ENCODE data around the gene SMARCC2.

DNA sequence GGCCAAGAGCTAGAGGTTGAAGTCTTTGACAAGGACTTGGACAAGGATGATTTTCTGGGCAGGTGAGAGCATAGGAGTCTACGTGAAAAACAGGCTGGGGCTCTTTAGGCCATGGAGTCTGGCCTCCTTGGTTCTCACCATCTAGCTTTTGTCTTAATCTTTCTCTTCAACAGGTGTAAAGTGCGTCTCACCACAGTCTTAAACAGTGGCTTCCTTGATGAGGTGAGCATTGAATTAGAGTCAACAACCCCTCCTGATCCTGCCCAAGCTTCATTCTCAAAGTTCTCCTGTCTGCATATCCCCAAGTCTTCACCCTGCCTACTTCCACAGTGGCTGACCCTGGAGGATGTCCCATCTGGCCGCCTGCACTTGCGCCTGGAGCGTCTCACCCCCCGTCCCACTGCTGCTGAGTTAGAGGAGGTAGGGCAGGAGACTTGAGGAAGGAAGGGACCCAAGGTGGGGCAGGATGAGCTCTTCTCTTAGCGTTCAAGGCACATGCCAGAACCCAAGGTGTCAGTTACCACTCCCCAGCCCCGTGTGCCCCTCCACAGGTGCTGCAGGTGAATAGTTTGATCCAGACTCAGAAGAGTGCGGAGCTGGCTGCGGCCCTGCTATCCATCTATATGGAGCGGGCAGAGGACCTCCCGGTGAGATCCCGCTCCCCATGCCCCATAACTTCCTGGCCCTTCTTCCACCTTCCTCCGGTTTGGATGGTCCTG, 51.3 kb downstream of the SMARCC2 start:
- TF ChIP-seq RARB (CRISPR knock-in tag; IDR thresholded peaks at IDR 0.05) (no peak), RAD21 (conservative IDR thresholded peaks at IDR 0.05 in 1 of 2, IDR thresholded peaks at IDR 0.05 in 1 of 2) (no peak), POLR2A (IDR thresholded peaks at IDR 0.05; ENCODE audit: low read length) (no peak), MAFK (IDR thresholded peaks at IDR 0.05; ENCODE audit: partially characterized antibody) (no peak), BHLHE40 (IDR thresholded peaks at IDR 0.05; ENCODE audit: low read depth, low read length) (no peak)
- TF ChIP-seq, protein P1, sequence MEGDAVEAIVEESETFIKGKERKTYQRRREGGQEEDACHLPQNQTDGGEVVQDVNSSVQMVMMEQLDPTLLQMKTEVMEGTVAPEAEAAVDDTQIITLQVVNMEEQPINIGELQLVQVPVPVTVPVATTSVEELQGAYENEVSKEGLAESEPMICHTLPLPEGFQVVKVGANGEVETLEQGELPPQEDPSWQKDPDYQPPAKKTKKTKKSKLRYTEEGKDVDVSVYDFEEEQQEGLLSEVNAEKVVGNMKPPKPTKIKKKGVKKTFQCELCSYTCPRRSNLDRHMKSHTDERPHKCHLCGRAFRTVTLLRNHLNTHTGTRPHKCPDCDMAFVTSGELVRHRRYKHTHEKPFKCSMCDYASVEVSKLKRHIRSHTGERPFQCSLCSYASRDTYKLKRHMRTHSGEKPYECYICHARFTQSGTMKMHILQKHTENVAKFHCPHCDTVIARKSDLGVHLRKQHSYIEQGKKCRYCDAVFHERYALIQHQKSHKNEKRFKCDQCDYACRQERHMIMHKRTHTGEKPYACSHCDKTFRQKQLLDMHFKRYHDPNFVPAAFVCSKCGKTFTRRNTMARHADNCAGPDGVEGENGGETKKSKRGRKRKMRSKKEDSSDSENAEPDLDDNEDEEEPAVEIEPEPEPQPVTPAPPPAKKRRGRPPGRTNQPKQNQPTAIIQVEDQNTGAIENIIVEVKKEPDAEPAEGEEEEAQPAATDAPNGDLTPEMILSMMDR (IDR thresholded peaks at IDR 0.05) = no peak
- TF ChIP-seq, protein P2, sequence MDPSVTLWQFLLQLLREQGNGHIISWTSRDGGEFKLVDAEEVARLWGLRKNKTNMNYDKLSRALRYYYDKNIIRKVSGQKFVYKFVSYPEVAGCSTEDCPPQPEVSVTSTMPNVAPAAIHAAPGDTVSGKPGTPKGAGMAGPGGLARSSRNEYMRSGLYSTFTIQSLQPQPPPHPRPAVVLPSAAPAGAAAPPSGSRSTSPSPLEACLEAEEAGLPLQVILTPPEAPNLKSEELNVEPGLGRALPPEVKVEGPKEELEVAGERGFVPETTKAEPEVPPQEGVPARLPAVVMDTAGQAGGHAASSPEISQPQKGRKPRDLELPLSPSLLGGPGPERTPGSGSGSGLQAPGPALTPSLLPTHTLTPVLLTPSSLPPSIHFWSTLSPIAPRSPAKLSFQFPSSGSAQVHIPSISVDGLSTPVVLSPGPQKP (IDR thresholded peaks at IDR 0.05; ENCODE audit: low read depth, low read length) = no peak
